H1 (cell line): ENCODE data around the gene CNGA2. TPM values are rescaled to one million over a fixed set of nuclear protein-coding genes. Genes with fewer than 3 reads are reported as not detected.

Experiments
- CTCF ChIA-PET: fragments of 300-600 bp; sonication (Branson Sonifier 250); formaldehyde crosslinking; loops from one replicate; lab custom pipeline; 2021; ENCODE audit not compliant: partially characterized antibody; lab: Charles Lee
- POLR2A ChIA-PET: fragments of 300-600 bp; sonication (Branson Sonifier 250); formaldehyde crosslinking; loops from one replicate; lab custom pipeline; 2021; ENCODE audit warnings: inconsistent platforms; ENCODE audit not compliant: partially characterized antibody; lab: Charles Lee
- DNase-seq, 2 experiments: peaks; one replicate each; pipeline versions ENCODE4 v3.0.0 to v3.0.0-alpha.2; 2010 to 2022; ENCODE audit warnings: low spot score in 2 of 2, low read depth in 1 of 2, mixed read lengths in 1 of 2
- FAIRE-seq: peaks from 2 replicates; lab custom pipeline; 2011; peaks lifted over from hg19 to GRCh38; lab: Jason Lieb, UNC
- H2AFZ ChIP-seq: 2 replicates; pipeline ENCODE4 v1.8.1; 2012; ENCODE audit warnings: low read length, inconsistent platforms
- H2AK5ac ChIP-seq: 2 replicates; pipeline ENCODE4 v1.6.1; 2013; ENCODE audit warnings: low read depth, low read length
- H2BK120ac ChIP-seq: replicated peaks from 2 replicates; pipeline ENCODE3; 2013; ENCODE audit warnings: low read depth, low read length, inconsistent platforms
- H2BK12ac ChIP-seq: 2 replicates; pipeline ENCODE4 v1.6.1; 2013; ENCODE audit warnings: low read depth, low read length
- H2BK15ac ChIP-seq: 2 replicates; pipeline ENCODE4 v1.6.1; 2013; ENCODE audit warnings: low read length
- H2BK20ac ChIP-seq: 2 replicates; pipeline ENCODE4 v1.6.1; 2013; ENCODE audit warnings: low read length
- H2BK5ac ChIP-seq: 2 replicates; pipeline ENCODE4 v1.6.1; 2013; ENCODE audit warnings: low read depth, low read length
- H3K14ac ChIP-seq: 2 replicates; pipeline ENCODE4 v1.6.1; 2013; ENCODE audit warnings: inconsistent platforms; ENCODE audit not compliant: insufficient read length
- H3K18ac ChIP-seq: 2 replicates; pipeline ENCODE4 v1.6.1; 2013; ENCODE audit warnings: low read length; ENCODE audit errors: extremely low read depth
- H3K23ac ChIP-seq: 2 replicates; pipeline ENCODE4 v1.6.1; 2013; ENCODE audit warnings: inconsistent platforms; ENCODE audit not compliant: insufficient read length
- H3K23me2 ChIP-seq: 2 replicates; pipeline ENCODE4 v1.6.1; 2013; ENCODE audit warnings: low read depth, low read length
- H3K27ac ChIP-seq: 2 replicates; pipeline ENCODE4 v1.6.1; 2011; ENCODE audit warnings: low read depth, low read length, inconsistent platforms
- H3K27me3 ChIP-seq, 4 experiments: replicated peaks in 1 of 4; 1 replicate in 1 of 4; 2 replicates in 3 of 4; pipeline versions ENCODE4 v1.6.1 to v1.8.1; 2011 to 2013; ENCODE audit warnings: low read length in 3 of 4, mild to moderate bottlenecking in 3 of 4, inconsistent platforms in 2 of 4, mixed read lengths in 2 of 4, moderate library complexity in 1 of 4; ENCODE audit not compliant: control insufficient read depth in 3 of 4, insufficient read depth in 3 of 4; ENCODE audit errors: extremely low read depth in 1 of 4
- H3K36me3 ChIP-seq, 4 experiments: 2 replicates each; pipeline versions ENCODE4 v1.6.1 to v1.8.1; 2011 to 2013; ENCODE audit warnings: mild to moderate bottlenecking in 4 of 4, low read length in 3 of 4, moderate library complexity in 2 of 4, control low read depth in 1 of 4, inconsistent platforms in 1 of 4; ENCODE audit not compliant: insufficient read depth in 4 of 4, control insufficient read depth in 2 of 4
- H3K4ac ChIP-seq: replicated peaks from 2 replicates; pipeline ENCODE3; 2013; ENCODE audit warnings: low read length, low read depth, mixed read lengths, inconsistent platforms; ENCODE audit not compliant: insufficient read length
- H3K4me1 ChIP-seq, 4 experiments: replicated peaks in 1 of 4; 1 replicate in 1 of 4; 2 replicates in 3 of 4; pipeline versions ENCODE4 v1.6.1 to v1.8.1; 2011 to 2013; ENCODE audit warnings: low read length in 3 of 4, inconsistent platforms in 2 of 4, mixed read lengths in 1 of 4; ENCODE audit not compliant: insufficient read depth in 4 of 4, control insufficient read depth in 3 of 4
- H3K4me2 ChIP-seq, 2 experiments: 2 replicates each; pipeline versions ENCODE4 v1.6.1 to v1.8.1; 2011 to 2013; ENCODE audit warnings: low read depth in 2 of 2, low read length in 2 of 2, control low read depth in 1 of 2, inconsistent platforms in 1 of 2, mild to moderate bottlenecking in 1 of 2; ENCODE audit not compliant: insufficient read depth in 1 of 2
- H3K4me3 ChIP-seq, 4 experiments: fragments of 200-600, 300-600 bp in 1 of 4; sonication (generic), shearing (Covaris generic), sonication (Bioruptor Twin) in 1 of 4; 2 replicates each; pipeline versions ENCODE4 v1.5.1 to v1.8.1; 2011 to 2016; ENCODE audit warnings: low read length in 4 of 4, low read depth in 3 of 4, control low read depth in 2 of 4, inconsistent platforms in 2 of 4, mild to moderate bottlenecking in 2 of 4, mixed read lengths in 1 of 4, moderate library complexity in 1 of 4; ENCODE audit not compliant: insufficient read depth in 2 of 4; ENCODE audit errors: extremely low read depth in 1 of 4
- H3K56ac ChIP-seq: replicated peaks from 2 replicates; pipeline ENCODE3; 2013; ENCODE audit warnings: low read depth, mild to moderate bottlenecking, mixed read lengths, low read length, inconsistent platforms; ENCODE audit not compliant: insufficient read length
- H3K79me1 ChIP-seq: 2 replicates; pipeline ENCODE4 v1.6.1; 2013; ENCODE audit warnings: low read depth, low read length, control low read depth
- H3K79me2 ChIP-seq, 2 experiments: 2 replicates each; pipeline versions ENCODE4 v1.6.1 to v1.8.1; 2012 to 2013; ENCODE audit warnings: low read length in 2 of 2, mild to moderate bottlenecking in 2 of 2, inconsistent platforms in 1 of 2; ENCODE audit not compliant: insufficient read depth in 2 of 2, control insufficient read depth in 1 of 2
- H3K9ac ChIP-seq, 4 experiments: replicated peaks in 1 of 4; 1 replicate in 1 of 4; 2 replicates in 3 of 4; pipeline versions ENCODE4 v1.6.1 to v1.8.1; 2011 to 2013; ENCODE audit warnings: low read depth in 3 of 4, low read length in 3 of 4, control low read depth in 2 of 4, mild to moderate bottlenecking in 2 of 4, moderate library complexity in 2 of 4, inconsistent platforms in 1 of 4; ENCODE audit errors: extremely low read depth in 1 of 4
- H3K9me3 ChIP-seq, 2 experiments: 2 replicates each; pipeline versions ENCODE4 v1.6.1 to v1.8.1; 2012 to 2013; ENCODE audit warnings: mild to moderate bottlenecking in 2 of 2, moderate library complexity in 2 of 2, control low read depth in 1 of 2, inconsistent platforms in 1 of 2, low read depth in 1 of 2, low read length in 1 of 2, mixed read lengths in 1 of 2; ENCODE audit not compliant: insufficient read depth in 2 of 2
- H4K20me1 ChIP-seq, 2 experiments: replicated peaks in 1 of 2; 2 replicates each; pipeline versions ENCODE3 to v1.8.1; 2011 to 2013; ENCODE audit warnings: inconsistent platforms in 2 of 2, low read length in 2 of 2, mild to moderate bottlenecking in 1 of 2; ENCODE audit not compliant: insufficient read depth in 2 of 2, control insufficient read depth in 1 of 2
- H4K5ac ChIP-seq: 2 replicates; pipeline ENCODE4 v1.6.1; 2013; ENCODE audit warnings: low read length, low read depth, mixed read lengths, inconsistent platforms; ENCODE audit not compliant: insufficient read length
- H4K8ac ChIP-seq: 2 replicates; pipeline ENCODE4 v1.8.0; 2013; ENCODE audit warnings: mild to moderate bottlenecking, moderate library complexity, low read length, inconsistent platforms; ENCODE audit not compliant: insufficient read depth; ENCODE audit errors: extremely low read depth
- H4K91ac ChIP-seq: replicated peaks from 2 replicates; pipeline ENCODE3; 2013; ENCODE audit warnings: low read length, mixed read lengths, inconsistent platforms; ENCODE audit not compliant: insufficient read length
- BRCA1 ChIP-seq: IDR thresholded peaks from 2 replicates; pipeline ENCODE4 v1.6.1; 2012; ENCODE audit warnings: low read depth, low read length, improper control_type of control experiment
- JUN ChIP-seq: IDR thresholded peaks from 2 replicates; pipeline ENCODE4 v1.6.1; 2011; ENCODE audit warnings: low read depth, mild to moderate bottlenecking, improper control_type of control experiment, low read length
- KDM4A ChIP-seq: IDR thresholded peaks from one replicate; pipeline ENCODE4 v1.7.1; 2012; ENCODE audit warnings: low read depth, mild to moderate bottlenecking, moderate library complexity, low read length, inconsistent platforms; ENCODE audit not compliant: severe bottlenecking
- KDM5A ChIP-seq: fragments of 200-600 bp; IDR thresholded peaks from 2 replicates; pipeline ENCODE4 v1.7.1; 2012; ENCODE audit warnings: mild to moderate bottlenecking, low read length, inconsistent platforms, mixed read lengths
- PHF8 ChIP-seq: fragments of 200-600 bp; sonication (generic); conservative IDR thresholded peaks from 2 replicates; pipeline ENCODE4 v1.7.1; 2012; ENCODE audit warnings: low read depth, mild to moderate bottlenecking, inconsistent platforms, low read length, moderate library complexity
- SP4 ChIP-seq: IDR thresholded peaks from 2 replicates; pipeline ENCODE4 v1.6.1; 2012; ENCODE audit warnings: low read length, inconsistent platforms
- TAF1 ChIP-seq: IDR thresholded peaks from 2 replicates; pipeline ENCODE4 v1.6.1; 2011; ENCODE audit warnings: mild to moderate bottlenecking, low read depth, low read length
- WGBS, 2 experiments: shearing (Covaris generic) in 1 of 2; methylation state at CpG; one replicate each; pipeline versions ENCODE4 v1.1.6 to v1.1.7; 2013 to 2015; ENCODE audit warnings: low lambda C conversion rate in 2 of 2, mixed read lengths in 2 of 2, inconsistent platforms in 1 of 2, low coverage in 1 of 2, missing lambda C conversion rate in 1 of 2; ENCODE audit not compliant: insufficient replicate concordance in 2 of 2, insufficient coverage in 1 of 2, insufficient read length in 1 of 2; ENCODE audit errors: extremely low coverage in 1 of 2, missing lambda C conversion rate in 1 of 2; 5-methylcytosine and 5-hydroxymethylcytosine counted together
- polyA plus RNA-seq, 7 experiments: library from polyadenylated mRNA; depleted of rRNA in 3 of 7; stranded (reverse) in 5 of 7; unstranded in 2 of 7; fragments of >200 nt in 5 of 7; fragments of 200-250 nt in 2 of 7; gene quantifications; 1 replicate in 5 of 7; 2 replicates in 1 of 7; 4 replicates in 1 of 7; pipeline versions ENCODE4 v1.2.1 to v1.2.3, GENCODE V29; 2011 to 2013; ENCODE audit warnings: missing spikeins in 2 of 7, mixed read lengths in 2 of 7
- total RNA-seq: library from RNA; stranded (reverse); fragmentation: NEBNext Ultra II Directional; extraction: Animal tissue kit (Norgen Biotek cat#: 25700); gene quantifications from 2 replicates; pipeline ENCODE4 v1.2.1, GENCODE V29; 2021
- TF ChIP-seq, protein P1 (sequence below): IDR thresholded peaks from 2 replicates; pipeline ENCODE4 v1.6.1; 2012; ENCODE audit warnings: low read length, inconsistent platforms
- TF ChIP-seq, protein P2 (sequence below), 3 experiments: IDR thresholded peaks; 1 replicate in 2 of 3; 2 replicates in 1 of 3; pipeline versions ENCODE4 v1.5.1 to v1.6.1; 2011; ENCODE audit warnings: low read length in 3 of 3, mild to moderate bottlenecking in 3 of 3, inconsistent platforms in 2 of 3, low read depth in 1 of 3, moderate library complexity in 1 of 3; ENCODE audit not compliant: insufficient read depth in 1 of 3; ENCODE audit errors: control extremely low read depth in 1 of 3

The CNGA2 gene
- total and polyA plus RNA-seq, 2 of the 8 experiments (the other 6 are each of a cell fraction or from before 2014, with no cell fraction given), result not detected

DNA sequence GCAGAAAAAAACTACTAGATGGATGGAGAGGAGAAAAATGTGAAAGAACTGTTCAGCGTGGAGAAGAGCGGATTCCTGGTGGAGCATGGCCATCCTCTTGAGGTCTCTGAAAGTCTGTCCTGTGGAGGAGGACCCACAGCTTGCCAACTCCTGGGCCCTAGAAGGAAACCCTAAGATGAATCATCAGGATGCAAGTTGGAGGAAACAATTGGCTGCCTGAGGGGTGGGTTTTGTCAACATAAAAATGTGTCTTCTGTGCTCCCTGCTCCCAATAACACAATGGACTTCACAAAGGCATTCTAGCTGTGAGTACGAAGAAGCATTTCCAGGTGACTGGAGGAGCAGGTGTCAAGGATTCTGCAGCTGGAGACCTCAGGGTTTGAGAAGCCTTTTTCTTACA lies 37.2 kb downstream of the CNGA2 start:
- no peak overlapping the region for H2BK20ac ChIP-seq
- H2BK5ac ChIP-seq, result no peak overlapping the region
- WGBS, 2 experiments, result 89% methylated on average over 1 of the region's 3 CpGs; no CpG with 5 or more reads in 1 of the 2 experiments
- H3K79me1 ChIP-seq, result no peaks in the 10 kb centered on the region
- no peak overlapping the region for H3K27ac ChIP-seq
- no peak overlapping the region for H2BK15ac ChIP-seq
- no peak overlapping the region for H3K14ac ChIP-seq
- H4K8ac ChIP-seq, result no peak overlapping the region
- H2AK5ac ChIP-seq, result no peak overlapping the region
- H4K91ac ChIP-seq, result no peak overlapping the region
- ChIA-PET POLR2A (no interaction called here), CTCF (interaction anchor here (1.4 to 2.9 kb wide), 2 partner anchors 17 to 18 kb away, joined by 3 to 9 read pairs; no protein-coding TSS in a partner anchor)
- no peak overlapping the region for H4K5ac ChIP-seq
- H3K4me3 ChIP-seq, result no peak overlapping the region
- no peaks in the 10 kb centered on the region for H3K79me2 ChIP-seq
- no peaks in the 10 kb centered on the region for H3K36me3 ChIP-seq
- H3K4me2 ChIP-seq, result no peak overlapping the region
- no peaks in the 10 kb centered on the region for H4K20me1 ChIP-seq
- no peak overlapping the region for H2BK12ac ChIP-seq
- no peak overlapping the region for H3K56ac ChIP-seq
- no peak overlapping the region for H3K4ac ChIP-seq
- no peak overlapping the region for H2BK120ac ChIP-seq
- no peaks in the 10 kb centered on the region for H3K9me3 ChIP-seq
- FAIRE-seq, result no peak
- no peak overlapping the region for H3K9ac ChIP-seq
- H2AFZ ChIP-seq, result no peak overlapping the region
- no peak overlapping the region for H3K23ac ChIP-seq
- no peaks in the 10 kb centered on the region for H3K23me2 ChIP-seq
- H3K27me3 ChIP-seq, result no peaks in the 10 kb centered on the region
- no peak for DNase-seq
- no peak for TF ChIP-seq KDM5A
- TF ChIP-seq, protein P1, sequence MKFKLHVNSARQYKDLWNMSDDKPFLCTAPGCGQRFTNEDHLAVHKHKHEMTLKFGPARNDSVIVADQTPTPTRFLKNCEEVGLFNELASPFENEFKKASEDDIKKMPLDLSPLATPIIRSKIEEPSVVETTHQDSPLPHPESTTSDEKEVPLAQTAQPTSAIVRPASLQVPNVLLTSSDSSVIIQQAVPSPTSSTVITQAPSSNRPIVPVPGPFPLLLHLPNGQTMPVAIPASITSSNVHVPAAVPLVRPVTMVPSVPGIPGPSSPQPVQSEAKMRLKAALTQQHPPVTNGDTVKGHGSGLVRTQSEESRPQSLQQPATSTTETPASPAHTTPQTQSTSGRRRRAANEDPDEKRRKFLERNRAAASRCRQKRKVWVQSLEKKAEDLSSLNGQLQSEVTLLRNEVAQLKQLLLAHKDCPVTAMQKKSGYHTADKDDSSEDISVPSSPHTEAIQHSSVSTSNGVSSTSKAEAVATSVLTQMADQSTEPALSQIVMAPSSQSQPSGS, result no peak
- no peak for TF ChIP-seq KDM4A
- no peak for TF ChIP-seq BRCA1
- TF ChIP-seq TAF1, result no peak
- TF ChIP-seq, protein P2, sequence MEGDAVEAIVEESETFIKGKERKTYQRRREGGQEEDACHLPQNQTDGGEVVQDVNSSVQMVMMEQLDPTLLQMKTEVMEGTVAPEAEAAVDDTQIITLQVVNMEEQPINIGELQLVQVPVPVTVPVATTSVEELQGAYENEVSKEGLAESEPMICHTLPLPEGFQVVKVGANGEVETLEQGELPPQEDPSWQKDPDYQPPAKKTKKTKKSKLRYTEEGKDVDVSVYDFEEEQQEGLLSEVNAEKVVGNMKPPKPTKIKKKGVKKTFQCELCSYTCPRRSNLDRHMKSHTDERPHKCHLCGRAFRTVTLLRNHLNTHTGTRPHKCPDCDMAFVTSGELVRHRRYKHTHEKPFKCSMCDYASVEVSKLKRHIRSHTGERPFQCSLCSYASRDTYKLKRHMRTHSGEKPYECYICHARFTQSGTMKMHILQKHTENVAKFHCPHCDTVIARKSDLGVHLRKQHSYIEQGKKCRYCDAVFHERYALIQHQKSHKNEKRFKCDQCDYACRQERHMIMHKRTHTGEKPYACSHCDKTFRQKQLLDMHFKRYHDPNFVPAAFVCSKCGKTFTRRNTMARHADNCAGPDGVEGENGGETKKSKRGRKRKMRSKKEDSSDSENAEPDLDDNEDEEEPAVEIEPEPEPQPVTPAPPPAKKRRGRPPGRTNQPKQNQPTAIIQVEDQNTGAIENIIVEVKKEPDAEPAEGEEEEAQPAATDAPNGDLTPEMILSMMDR (IDR thresholded peaks at IDR 0.05; ENCODE audit: control extremely low read depth in 1 of 3, insufficient read depth in 1 of 3, low read depth in 1 of 3, low read length in 3 of 3), result no peak
- TF ChIP-seq JUN, result no peak
- no peak for TF ChIP-seq PHF8
- TF ChIP-seq SP4, result no peak
- H3K4me1 ChIP-seq, result no peaks in the 10 kb centered on the region
- no peak overlapping the region for H3K18ac ChIP-seq
